Measurements from ENCODE around the gene TACSTD2.
"Not testable (repeated sequence)": the region's sequence is repeated elsewhere in the genome, so short reads cannot be mapped to it uniquely, and the experiment has no call there.

The TACSTD2 gene

DNA sequence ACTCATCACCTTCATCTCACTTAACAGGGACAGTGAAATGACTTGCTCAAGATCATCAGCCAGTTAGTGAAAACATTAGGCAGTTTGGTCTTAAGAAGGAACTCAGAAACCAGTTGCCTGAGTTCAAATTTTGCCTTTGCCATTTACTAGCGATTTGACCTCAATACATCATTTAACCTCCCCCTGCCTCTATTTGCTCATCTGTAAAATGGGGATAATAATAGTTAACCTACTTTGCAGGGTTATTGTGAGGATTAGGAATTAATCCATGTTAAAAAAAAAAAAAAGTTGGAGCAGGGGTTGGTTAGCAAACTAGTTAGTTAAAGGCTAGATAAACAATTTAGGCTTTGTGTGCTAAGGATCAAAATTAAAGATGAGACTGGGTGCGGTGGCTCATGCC is 10.6 kb upstream of the TACSTD2 start:
- no peak for DNase-seq (ENCODE audit: low spot score)

DNA sequence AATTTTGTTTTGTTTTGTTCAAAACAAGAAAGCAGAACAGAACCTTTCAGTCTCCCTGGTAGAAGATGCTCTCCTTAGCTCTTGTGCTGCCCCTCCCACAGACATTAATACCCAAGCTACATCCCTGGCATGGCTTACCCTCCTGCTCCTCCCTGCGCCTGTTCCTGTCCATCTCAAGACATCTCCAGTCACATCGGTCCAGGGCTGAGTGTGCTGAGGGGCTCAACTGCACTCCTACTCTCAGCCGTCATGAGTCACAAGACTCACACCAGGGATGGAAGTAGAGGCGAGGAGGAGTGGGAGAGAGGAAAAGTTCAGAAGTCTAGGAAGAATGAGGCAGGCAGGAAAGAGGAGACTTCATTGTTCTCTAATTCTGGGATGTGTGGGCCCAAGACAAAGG is 9.2 kb upstream of the TACSTD2 start:
- DNase-seq (ENCODE audit: low spot score) = no peak

DNA sequence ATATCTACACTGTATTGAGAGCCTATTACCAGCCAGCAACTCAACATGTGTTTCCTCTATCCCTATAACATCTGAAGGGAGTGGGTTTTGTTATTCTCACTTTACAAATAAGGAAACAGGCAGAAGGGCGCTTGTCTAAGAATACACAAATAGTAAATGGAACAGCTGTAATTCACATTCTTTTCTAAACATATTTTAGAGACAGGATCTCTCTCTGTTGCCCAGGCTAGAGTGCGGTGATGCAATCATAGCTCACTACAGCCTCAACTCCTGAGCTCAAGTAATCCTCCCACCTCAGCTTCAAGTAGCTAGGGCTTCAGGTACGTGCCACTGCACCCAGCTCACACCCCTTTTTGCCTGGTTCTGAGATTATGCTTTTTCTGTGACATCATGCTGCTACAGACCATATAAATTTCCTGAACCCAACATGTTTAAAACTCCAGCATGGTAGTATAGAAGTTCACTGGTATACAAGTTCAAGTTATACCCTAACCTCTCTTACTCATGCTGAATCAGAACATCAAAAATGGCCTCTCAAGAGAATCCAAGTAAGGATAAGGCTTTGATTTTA is 8.6 kb upstream of the TACSTD2 start:
- no peak for DNase-seq (ENCODE audit: low spot score)

DNA sequence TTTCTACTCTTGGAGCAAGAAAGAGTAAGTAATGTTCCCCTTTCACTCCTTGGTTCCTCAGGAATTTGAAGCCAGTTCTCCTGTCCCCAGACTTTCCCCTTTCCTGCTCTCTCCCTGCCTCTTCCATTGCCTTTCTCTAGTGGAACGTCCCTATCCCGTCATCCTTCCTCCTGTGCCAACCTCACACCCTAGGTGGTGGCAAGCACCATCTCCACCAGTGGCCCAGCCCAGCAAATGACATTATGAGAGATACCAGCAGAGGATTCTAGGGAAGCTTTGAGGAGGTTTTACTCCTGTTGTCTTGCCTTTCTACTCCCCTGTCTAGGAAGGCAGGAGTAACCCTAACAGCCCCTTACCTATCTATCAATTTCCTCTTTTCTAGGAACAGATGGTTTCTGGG is 8.1 kb upstream of the TACSTD2 start:
- no peak for DNase-seq (ENCODE audit: low spot score)

DNA sequence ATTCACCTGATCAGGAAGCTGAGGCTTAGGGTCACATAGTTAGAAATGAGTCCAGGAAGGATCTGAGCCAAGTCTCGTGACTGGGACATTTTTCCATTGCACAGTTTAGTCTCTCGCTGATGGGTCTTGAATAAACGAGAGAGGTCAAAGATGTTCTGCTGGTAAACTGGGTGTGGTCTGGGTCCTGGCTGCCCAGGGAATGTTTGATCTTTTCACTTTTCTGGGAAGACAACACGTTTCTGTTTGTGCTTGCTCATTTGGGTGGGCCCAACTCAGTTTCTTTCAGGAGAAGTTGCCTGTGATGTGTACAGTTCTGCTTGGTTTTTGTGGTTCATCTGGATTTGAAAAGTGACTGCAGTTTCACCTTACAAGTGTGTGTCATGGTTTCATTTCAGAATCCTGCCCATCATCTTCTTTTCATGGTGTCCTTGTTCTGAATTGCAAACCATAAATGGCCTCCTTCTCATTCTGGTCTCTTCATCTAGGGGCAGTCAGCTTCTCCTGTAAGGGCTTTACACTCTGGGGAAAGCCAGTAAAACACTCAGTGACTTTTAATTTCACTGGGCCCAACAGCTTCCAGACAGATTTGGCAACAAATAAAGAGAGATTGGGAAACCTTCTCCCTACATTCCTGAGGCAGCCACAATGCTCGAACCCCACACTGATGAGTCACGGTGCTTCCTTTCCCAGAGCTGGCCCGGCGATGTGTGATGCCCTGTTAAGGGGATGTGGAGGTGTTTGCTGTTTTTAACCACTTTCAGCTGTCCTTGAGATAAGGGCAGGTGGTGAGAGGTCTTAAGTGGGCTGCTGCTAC is 7.2 kb upstream of the TACSTD2 start:
- DNase-seq (ENCODE audit: low spot score) = no peak

DNA sequence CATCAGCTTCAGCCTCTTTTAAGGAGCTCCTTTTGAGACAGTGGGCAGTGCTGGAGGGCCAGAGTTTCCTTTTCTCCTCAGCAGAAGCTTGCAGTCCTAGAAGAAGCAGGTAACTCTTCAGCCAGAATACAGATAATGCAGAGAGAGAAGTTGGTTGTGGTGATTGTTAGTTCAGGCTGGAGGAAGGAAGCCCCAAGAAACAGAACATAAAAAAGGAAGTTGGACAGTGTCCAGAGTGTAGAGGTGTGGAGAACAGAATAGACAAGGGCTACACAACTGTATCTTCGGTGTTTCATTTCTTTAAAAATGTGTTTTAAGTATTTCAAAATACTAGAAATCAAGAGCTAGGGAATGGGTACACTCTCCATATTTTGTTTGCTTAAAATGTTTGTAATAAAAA is 6.4 kb upstream of the TACSTD2 start:
- no peak for DNase-seq (ENCODE audit: low spot score)

DNA sequence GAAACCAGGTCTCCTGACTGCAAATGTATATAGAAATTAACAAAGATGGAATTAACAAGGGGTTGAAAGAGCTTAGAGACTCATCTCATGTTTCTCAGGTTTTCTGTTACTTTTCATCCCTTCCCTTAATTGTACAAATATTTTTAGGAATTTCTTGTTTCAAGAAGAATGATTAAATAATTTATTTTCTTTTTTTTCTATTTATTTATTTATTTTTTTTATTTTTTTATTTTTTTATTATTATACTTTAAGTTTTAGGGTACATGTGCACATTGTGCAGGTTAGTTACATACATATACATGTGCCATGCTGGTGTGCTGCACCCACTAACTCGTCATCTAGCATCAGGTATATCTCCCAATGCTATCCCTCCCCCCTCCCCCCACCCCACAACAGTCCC is 5.1 kb upstream of the TACSTD2 start:
- DNase-seq (ENCODE audit: low spot score) = not testable (repeated sequence)

DNA sequence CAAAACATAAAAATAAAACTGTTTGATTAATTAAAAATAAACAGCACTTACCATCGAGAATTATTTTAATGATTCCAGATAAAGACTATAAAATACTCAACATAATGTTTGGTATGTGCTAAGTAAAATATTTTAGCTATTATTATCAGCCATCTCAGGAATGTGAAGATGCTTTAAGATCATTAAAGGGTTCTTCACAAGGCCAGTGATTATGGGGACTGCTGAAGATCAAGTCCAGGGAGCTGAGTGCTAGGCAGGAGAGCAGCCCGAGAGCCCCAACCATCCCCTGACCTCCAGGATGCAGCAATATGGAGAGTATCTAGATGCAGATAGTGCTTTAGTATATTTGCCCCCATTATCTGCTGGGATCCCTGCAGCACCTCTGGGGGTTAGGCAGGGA is 4.6 kb upstream of the TACSTD2 start:
- no peak for DNase-seq (ENCODE audit: low spot score)

DNA sequence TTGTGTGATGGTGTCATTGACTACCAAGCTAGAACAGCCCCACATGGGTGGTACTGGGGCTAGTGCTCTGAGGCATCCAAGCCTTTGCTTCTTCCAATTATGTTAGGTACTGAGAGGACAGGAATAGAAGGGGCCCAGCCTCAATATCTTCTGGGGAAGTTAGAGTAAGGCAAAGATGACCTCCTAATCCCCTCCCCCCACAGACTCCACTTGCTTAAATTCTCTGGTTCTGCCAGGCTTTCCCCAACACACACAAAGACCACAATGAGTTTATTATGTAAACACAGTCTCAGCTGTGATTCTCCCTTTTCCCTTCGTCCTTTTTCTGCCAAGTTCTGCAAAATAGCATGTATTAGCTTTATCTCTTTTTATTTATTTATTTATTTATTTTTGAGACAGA is 3.1 kb upstream of the TACSTD2 start:
- no peak for DNase-seq (ENCODE audit: low spot score)

DNA sequence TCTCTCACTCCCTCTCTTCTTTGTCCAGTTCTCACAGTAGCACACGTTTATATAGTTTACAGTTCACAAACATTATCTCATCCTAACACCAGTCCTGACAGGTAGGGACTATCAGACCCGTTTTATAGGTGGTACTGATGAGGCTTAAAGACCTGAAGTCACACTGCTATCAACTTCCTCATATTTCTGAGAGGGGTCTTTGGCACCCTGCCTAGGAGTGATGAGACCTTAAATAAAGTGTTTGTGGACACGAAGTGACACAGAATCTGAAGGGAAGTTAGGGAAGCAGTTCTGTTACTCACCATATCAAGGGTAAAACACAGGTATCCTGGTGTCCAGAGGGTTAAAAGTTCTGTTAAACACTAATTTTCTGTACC is 590 bp upstream of the TACSTD2 start:
- no peak for DNase-seq (ENCODE audit: low spot score)

DNA sequence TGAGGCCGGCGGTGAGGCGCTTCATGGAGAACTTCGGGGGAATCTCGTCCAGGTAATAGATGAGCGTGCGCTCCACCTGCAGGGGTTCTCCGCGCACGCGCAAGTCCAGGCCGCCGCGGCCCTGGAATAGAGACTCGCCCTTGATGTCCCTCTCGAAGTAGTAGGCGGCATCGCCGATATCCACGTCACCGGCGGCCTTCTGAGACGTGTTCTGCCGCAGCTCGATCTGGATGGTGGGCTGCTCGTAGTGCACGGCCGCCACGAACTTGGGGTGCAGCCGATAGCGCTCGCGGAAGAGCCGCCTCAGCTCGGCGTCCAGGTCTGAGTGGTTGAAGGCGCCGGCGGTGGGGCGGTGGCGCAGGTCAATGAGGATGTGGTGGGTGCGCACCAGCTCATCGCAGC is 726 bp downstream of the TACSTD2 start:
- DNase-seq (ENCODE audit: low spot score) = no peak

DNA sequence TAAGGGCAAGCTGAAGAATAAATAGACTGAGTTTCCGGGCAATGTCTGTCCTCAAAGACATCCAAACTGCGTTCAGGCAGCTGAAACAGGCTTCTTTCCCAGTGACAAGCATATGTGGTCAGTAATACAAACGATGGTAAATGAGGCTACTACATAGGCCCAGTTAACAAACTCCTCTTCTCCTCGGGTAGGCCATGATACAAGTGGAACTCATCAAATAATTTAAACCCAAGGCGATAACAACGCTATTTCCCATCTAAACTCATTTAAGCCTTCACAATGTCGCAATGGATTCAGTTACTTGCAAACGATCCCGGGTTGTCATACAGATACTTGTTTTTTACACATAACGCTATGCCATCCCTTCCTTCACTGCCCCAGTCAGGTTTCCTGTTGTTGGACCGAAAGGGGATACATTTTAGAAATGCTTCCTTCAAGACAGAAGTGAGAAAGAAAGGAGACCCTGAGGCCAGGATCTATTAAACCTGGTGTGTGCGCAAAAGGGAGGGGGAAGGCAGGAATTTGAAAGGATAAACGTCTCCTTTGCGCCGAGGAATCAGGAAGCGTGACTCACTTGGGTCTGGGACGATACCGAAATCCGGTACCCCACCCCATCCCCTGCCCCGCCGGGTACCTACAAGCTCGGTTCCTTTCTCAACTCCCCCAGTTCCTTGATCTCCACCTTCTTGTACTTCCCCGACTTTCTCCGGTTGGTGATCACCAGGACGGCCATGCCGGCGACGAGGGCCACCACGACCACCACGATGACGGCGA is 1.3 kb downstream of the TACSTD2 start:
- DNase-seq (ENCODE audit: low spot score) = no peak

DNA sequence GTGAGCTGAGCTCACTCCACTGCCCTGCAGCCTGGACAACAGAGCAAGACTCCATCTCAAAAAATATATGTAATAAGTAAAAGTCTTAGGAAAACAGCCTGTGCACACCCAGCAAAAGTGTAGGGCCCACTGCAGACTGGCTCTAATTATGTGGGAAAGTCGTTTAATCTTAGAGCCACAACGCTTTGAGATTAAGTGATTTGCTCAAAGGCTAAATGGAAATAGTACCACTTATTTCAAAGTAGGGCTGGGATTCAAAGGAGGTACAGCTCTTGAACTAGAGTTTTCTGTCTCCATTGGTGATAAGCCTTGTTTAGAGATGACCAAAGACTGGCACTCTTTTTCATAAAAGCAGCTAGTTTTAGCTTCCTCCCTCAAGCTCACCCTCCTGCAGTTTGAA is 2.2 kb downstream of the TACSTD2 start:
- no peak for DNase-seq (ENCODE audit: low spot score)

DNA sequence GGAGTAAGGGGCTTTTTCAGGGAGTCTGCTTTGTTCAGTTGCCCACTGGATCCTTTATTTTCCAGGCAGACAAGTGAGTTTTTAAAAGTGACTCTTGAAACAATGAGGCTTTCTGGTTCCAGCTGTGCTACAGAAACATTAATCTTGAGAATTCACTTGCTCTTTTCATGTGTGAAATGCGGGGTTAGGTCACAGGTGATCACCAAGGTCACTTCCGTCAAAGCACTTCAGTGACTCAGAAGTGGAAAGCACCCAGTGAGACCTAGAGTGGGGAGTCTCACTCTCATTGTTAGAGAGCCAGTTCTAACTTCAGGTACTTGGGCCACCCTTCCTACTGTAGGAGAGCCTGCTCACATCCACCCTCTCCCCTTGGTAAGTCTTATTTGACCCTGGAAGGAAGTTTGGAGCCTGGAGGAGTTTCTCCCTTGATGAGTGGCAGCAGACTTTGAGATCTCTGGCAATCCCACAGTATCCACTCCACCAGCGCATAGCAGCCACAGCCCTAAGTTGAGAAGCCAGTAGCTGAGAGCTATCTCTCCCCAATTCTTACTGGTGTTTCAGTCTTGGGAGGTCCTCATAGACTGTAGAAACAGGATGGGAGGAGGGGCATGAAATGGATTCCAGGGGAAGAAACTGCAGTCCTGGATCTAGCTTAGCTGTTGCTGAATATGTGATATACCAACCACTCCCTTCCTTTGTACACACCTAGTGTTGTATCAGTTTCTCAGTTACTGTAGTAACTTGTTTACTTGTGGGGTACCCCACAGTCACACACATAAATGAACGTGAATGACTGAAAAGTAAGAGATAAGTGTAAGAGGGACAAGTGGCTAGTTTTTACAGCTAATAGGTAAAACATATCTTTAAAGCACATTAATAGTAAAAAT is 3.1 kb downstream of the TACSTD2 start:
- DNase-seq (ENCODE audit: low spot score) = no peak

DNA sequence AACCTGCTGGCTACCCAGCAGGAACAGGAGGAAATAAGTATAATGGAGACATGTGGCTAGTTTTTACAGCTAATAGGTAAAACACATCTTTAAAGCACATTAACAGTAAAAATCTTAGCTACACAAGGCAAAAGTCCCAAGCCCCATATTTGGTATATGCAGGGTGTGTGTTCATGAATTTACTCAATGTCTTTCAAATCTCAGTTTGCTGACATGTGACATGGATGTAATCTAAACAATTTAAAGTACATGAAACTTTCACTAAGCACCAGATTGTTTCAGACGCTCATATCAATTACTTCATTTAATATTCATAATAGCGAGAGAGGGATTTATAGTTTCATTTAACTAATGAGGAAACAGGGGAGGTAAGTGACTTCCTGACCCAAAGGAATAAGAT is 3.9 kb downstream of the TACSTD2 start:
- no peak for DNase-seq (ENCODE audit: low spot score)

DNA sequence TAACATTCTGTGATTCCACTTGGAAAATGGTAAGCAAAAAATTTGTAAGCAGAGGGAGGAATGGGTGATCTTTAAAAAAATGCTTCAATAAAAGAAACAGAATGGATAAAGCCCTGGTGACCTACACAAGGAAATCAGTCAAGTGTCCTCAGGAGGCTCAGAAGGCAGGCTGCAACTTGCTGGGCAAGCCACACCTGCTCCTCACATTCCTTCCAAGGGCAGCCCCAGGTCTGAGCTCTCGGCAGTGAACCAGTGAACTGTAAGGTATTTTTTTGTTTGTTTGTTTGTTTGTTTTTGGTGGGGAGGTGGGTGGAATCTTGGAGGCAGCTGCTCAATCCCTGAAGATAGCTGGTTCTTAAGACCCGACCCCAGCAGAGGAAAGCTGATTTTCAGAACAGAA is 4.4 kb downstream of the TACSTD2 start:
- DNase-seq (ENCODE audit: low spot score) = no peak

DNA sequence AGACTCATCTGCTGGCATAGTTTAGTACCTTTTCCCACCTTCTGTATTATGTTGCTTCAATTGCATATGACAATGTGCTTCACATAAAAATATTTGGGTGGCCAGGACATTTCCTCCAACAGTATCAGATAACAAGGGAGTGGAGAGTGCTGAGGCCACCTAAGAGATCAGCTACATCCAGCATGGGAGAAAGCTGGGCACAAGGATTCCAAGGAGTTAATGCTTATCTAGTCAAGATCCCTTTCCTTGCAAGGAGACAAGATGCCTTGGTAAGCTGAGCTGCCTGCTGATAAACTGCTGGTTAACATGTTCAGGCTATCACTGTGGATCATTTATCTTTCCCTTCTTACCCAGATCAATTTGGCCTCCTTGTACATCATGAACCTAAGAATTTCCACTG is 5.4 kb downstream of the TACSTD2 start:
- no peak for DNase-seq (ENCODE audit: low spot score)

DNA sequence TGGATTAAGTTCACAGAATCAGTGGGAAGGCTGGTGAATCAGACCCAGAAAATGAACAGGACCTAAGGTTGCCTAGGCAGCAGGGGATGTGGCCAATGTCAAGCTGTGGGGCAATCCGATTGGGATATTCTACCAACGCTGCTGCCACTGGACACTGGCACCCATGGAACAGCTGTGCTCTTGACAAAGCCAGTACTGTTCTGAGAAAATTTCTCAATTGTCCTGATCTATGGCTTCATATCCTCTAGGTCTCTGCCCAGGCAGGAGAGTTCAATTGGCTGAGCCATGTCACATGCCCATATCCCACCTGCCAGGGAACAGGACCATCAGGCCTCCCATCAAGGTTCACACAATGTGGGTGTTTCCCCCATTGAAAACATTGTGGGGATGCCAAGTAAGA is 6.2 kb downstream of the TACSTD2 start:
- DNase-seq (ENCODE audit: low spot score) = no peak

DNA sequence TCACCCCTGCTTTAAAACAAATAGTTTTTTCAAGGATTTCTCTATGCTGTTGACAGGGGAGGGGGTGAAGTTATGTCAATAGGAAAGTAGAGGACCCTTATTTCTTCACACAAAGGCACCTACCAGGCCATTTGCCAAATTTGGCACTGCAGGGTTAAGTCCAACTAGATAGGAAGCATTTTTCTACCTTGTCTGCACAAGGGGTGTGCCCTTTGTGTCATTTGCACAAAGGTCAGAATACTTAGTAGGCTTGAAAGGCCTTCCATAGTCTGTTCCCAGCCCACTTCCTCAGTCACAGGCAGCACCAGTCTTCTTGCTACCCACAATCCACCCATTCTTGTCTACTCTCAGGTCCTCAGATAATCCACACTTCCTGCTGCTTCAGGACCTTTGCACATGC is 7.0 kb downstream of the TACSTD2 start:
- DNase-seq (ENCODE audit: low spot score) = no peak

DNA sequence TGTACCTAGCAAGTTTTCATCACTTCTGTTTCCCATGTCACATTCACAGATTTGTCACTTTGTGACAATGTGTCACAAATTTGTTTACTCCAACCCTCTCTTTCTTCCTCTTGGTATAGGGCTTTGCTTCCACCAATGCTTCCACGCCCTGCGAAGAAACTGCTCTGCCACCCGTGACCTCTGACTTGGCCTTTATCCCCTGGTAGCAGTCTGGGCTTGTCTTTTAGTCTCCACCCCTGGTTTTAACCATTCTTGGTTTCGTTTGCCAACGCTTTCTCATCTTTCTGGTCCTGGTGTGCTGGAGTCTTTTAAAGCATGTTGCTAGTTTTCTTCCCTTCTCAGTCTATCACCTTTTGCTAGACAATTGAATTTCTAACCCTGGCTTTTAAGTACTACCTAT is 8.1 kb downstream of the TACSTD2 start:
- no peak for DNase-seq (ENCODE audit: low spot score)

DNA sequence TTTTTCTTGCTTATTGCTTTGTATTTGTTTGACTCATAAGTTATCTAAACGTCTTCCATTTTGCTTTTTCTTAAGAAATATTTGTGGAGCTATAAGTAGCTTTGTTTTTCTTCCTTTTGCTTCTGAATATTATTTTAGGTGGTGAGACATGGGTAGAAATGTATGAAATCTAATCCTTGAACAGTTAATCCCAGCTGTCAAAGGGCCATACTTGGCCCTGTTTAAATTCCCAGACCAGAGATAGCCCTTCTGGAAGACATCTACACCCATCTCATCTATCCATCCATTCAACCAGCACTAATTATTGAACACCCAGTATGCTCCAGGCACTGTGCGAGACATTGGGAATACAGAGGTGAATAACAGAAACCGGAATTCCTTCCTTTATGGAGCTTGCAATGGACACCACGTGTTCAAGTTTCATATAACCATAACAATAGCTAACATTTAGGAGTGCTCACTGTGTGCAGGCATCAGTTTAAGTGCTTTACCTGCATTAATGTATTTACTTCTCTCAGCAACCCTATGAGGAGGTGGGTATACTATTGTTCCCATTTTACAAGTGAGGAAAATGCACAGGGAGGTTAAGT is 8.7 kb downstream of the TACSTD2 start:
- DNase-seq (ENCODE audit: low spot score) = no peak

DNA sequence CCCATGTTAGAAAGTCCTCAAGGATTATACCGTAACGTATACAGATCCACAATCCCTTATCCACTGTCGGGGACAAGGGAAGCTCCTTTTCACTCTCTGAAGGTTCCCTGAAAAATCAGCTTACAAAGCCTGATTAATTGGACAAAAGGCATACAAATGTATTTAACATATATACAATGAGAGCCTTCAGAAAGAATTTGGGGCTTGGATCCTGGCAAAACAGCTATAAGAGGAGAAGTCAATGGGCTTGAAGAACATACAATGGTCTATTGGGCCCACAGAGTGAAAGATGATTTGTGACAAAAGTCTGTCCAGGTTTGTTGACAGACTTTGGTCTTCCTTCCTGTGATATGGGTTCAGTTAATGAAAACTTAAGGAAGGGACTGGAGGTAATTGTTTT is 10.7 kb downstream of the TACSTD2 start:
- DNase-seq (ENCODE audit: low spot score) = no peak
